RWPE2 (cell line): ENCODE results near the gene USP34.
"Not testable (repeated sequence)": the region's sequence is repeated elsewhere in the genome, so short reads cannot be mapped to it uniquely, and the experiment has no call there.

Experiments used
- ATAC-seq: fragments of 200-7000 bp; cut with Tn5 transposase; 3 replicates; pipeline ENCODE4 v1.9.1; 2021; ENCODE audit warnings: low read depth
- DNase-seq: peaks from one replicate; pipeline ENCODE4 v3.0.0-alpha.2; 2020; ENCODE audit warnings: low spot score
- H3K27ac ChIP-seq: fragments of 450-650 bp; 2 replicates; pipeline ENCODE4 v1.5.1; 2017; ENCODE audit warnings: mild to moderate bottlenecking; ENCODE audit not compliant: poor library complexity, severe bottlenecking
- H3K27me3 ChIP-seq: fragments of 250-450 bp; sonication (Bioruptor Pico); 2 replicates; pipeline ENCODE4 v1.5.1; 2021; ENCODE audit warnings: mild to moderate bottlenecking, moderate library complexity; ENCODE audit not compliant: insufficient read depth, poor library complexity, severe bottlenecking
- H3K36me3 ChIP-seq: fragments of 250-450 bp; sonication (Bioruptor Pico); 2 replicates; pipeline ENCODE4 v1.5.1; 2020; ENCODE audit warnings: low read depth, mild to moderate bottlenecking, moderate library complexity
- H3K4me1 ChIP-seq: fragments of 250-450 bp; sonication (Bioruptor Pico); 2 replicates; pipeline ENCODE4 v1.5.1; 2021; ENCODE audit warnings: mild to moderate bottlenecking, moderate library complexity; ENCODE audit not compliant: insufficient read depth, poor library complexity, severe bottlenecking
- H3K4me3 ChIP-seq: fragments of 250-450 bp; sonication (Bioruptor Pico); 2 replicates; pipeline ENCODE4 v1.5.1; 2021; ENCODE audit warnings: mild to moderate bottlenecking, moderate library complexity; ENCODE audit not compliant: severe bottlenecking
- H3K9me3 ChIP-seq: fragments of 250-450 bp; sonication (Bioruptor Pico); 2 replicates; pipeline ENCODE4 v1.5.1; 2021; ENCODE audit warnings: mild to moderate bottlenecking, moderate library complexity; ENCODE audit not compliant: severe bottlenecking
- CTCF ChIP-seq: fragments of 450-650 bp; IDR thresholded peaks from one replicate; pipeline ENCODE4 v1.5.1; 2017; ENCODE audit warnings: mild to moderate bottlenecking, moderate library complexity; ENCODE audit not compliant: poor library complexity, severe bottlenecking

USP34 gene

DNA sequence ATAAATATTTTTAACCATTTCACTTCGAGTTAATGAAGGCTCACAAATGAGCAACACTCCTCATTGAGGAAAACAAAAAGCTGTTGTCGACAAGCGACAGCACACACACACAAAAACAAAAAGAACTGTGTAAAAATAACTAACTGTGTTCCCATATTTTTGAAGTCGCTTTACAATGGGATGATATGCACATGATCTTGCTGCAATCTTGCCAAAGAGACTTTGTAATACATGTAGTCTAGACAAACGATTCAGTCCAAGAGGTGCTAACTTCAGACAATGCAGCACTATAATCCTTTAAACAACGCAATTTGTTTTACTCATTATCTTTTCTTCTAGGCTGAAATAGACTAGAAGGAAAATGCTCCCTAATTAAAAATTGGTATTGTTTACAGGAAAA is 7.2 kb upstream of the USP34 start:
- Histone ChIP-seq H3K27ac (no peak overlapping the region), H3K4me3 (no peak overlapping the region), H3K27me3 (no peaks in the 10 kb centered on the region), H3K4me1 (no peaks in the 10 kb centered on the region), H3K36me3 (peaks cover 59% of the 10 kb centered on the region), H3K9me3 (no peaks in the 10 kb centered on the region)
- no peak for ATAC-seq
- DNase-seq, result no peak
- TF ChIP-seq CTCF, result no peak

DNA sequence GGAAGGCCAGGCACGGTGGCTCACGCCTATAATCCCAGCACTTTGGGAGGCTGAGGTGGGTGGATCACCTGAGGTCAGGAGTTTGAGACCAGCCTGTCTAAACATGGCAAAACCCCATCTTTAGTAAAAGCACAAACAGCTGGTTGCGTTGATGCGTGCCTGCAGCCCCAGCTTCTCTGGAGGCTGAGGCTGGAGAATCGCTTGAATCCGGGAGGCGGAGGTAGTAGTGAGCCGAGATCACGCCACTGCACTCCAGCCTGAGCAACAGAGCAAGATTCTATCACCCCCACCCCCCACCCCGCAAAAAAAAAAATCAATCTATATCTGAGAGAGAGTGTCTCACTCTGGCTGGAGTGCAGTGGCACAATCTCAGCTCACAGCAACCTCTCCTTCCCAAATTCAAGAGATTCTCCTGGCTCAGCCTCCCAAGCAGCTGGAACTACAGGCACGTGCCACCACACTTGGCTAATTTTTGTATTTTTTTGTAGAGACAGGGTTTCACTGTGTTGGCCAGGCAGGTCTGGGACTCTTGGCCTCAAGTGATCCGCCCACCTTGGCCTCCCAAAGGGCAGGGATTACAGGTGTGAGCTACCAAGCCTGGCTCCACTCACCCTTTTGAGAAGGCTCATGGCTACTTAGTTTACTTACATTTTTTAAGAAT is 6.2 kb upstream of the USP34 start:
- H3K36me3 ChIP-seq, result peaks cover 48% of the 10 kb centered on the region
- not testable (repeated sequence) for DNase-seq, H3K27me3 ChIP-seq, ATAC-seq, H3K4me1 ChIP-seq, H3K4me3 ChIP-seq, H3K9me3 ChIP-seq, H3K27ac ChIP-seq

DNA sequence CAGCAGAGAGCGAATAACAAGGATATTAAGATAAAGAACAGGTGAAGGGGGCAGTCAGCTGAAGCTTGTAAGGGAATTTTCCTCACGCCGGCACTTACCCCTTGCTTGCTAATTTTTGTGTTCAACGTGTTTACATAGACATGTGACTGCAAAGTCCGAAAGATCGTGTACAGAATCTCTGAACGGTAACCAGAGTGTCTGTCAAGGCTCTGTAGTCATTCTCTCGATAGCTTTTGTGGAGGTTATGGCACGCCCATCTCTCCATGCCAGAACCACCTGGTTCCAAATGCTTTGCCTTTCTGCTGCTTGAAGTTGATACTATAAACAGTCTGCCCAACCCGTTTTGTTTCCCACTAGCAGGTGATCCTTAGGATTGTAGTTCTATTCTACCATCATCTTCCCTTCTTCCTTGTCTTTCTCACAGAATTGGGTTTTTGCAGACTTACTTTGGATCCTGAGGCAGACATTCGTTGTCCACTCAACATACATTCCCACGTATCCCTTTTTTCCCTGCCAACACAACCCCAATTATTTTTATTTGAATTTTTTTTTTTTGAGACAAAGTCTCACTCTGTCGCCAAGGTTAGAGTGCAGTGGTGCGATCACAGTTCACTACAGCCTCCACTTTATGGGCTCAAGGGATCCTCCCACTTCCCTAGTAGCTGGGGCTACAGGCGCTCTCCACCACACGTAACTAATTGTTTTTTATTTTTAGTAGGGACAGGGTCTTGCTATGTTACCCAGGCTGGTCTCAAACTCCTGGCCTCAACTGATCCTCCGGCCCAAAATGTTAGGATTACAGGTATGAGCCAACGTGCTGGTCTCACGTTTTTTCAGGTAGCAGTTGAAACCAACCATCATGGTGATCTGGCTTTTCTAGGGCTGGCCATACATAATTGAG is 1.3 kb upstream of the USP34 start:
- H3K36me3 ChIP-seq, result peaks cover 16% of the 10 kb centered on the region
- peak overlapping the region; percentile 85 for H3K27ac ChIP-seq
- no peaks in the 10 kb centered on the region for H3K27me3 ChIP-seq
- no peaks in the 10 kb centered on the region for H3K9me3 ChIP-seq
- TF ChIP-seq CTCF, result no peak
- DNase-seq, result no peak
- peak overlapping the region; percentile 100 for H3K4me3 ChIP-seq
- peaks cover 4% of the 10 kb centered on the region for H3K4me1 ChIP-seq
- ATAC-seq, result no peak

DNA sequence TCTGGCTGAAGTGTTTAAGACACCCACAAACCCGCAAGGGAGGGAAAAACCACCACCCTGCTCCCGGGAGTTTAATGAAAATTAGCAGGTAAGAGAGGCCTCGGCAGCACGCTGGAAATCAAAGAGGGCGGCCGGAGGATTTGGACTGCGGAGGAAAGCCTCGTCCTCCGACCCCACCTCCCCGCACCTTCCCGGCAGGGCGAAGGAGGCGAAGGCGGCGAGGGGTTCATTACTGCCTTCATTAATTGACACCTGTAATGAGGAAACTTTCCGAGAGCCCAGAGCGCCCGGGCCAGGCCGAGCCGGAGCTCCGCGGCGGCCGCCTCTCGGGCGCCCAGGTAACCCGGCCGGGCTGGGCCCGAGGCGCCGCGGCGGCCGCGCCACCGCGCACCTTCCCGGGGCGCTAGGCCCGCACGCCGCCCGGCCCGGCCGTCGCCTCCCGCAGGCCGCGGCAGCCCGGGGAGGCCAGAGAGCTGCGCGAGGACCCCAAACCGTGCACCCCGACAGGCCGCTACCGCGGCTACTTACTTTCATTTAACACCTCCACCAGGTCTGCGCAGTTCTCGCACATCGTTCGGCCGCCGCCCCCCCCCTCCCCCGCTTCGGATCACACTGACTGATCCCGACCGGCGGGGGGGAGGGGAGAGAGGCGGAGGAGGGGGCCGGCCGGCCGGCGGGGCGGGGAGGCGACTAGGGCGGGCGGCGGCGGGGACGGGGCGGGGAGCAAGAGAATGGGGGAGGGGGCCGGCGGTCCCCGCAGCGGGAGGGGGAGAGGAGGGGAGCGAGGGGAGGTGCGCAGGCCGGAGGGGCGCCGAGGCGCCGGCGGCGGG is 550 bp downstream of the USP34 start:
- H3K4me1 ChIP-seq, result peaks cover 14% of the 10 kb centered on the region
- no peaks in the 10 kb centered on the region for H3K27me3 ChIP-seq
- H3K36me3 ChIP-seq, result peaks cover 30% of the 10 kb centered on the region
- ATAC-seq, result peak; percentile 46
- no peak for TF ChIP-seq CTCF
- peak overlapping the region; percentile 85 for H3K27ac ChIP-seq
- peak; percentile 87 for DNase-seq
- no peaks in the 10 kb centered on the region for H3K9me3 ChIP-seq
- peak overlapping the region; percentile 87 for H3K4me3 ChIP-seq

DNA sequence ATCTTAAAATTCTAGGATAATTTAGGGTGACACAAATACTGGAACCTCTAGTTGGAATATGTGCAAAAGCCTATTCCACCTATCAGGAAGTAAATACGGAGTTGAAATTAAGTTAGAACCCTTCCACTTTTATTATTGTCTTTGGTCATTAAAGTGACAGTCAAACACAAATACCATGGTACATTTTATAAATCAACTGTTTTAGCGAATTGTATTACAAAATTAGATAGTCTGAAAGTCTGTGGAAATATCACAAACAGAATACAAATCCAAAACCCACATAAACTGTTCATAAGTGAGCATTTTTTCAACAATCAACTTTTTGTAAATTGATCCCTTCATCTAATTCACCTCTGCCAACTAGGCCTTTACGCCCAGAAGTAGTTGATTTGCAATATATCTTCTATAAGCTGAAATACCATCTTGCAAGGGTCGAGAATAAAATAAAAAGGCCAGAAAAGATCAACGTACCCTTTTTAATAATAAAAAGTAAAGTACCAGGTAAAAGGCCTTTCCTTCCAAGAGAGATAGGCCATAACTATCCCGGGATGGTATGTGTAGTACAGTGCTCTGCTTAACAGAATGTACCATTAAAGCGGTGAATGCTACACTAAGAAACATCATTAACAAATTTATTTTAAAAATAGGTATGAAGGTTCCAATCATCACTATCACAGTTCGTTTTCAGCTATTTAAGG is 1.3 kb downstream of the USP34 start:
- Histone ChIP-seq H3K27me3 (no peaks in the 10 kb centered on the region), H3K27ac (peak overlapping the region; percentile 85), H3K4me1 (peaks cover 17% of the 10 kb centered on the region), H3K36me3 (peaks cover 33% of the 10 kb centered on the region), H3K9me3 (no peaks in the 10 kb centered on the region), H3K4me3 (peak overlapping the region; percentile 87)
- DNase-seq, result no peak
- no peak for TF ChIP-seq CTCF
- ATAC-seq, result no peak

- Histone ChIP-seq H3K4me1 (peaks cover 17% of the 10 kb centered on the region), H3K36me3 (peaks cover 33% of the 10 kb centered on the region)
- H3K27ac ChIP-seq, ATAC-seq, H3K9me3 ChIP-seq, H3K27me3 ChIP-seq, H3K4me3 ChIP-seq, DNase-seq: not testable (repeated sequence)
Observed at GRCh38 chr2:61468231-61468630, 2.7 kb downstream of the USP34 start.
